Activated T-cell treated with anti-CD3 and anti-CD28 coated beads for 1 hour (primary cell): ENCODE measurements around the gene PIGW.
"Not testable (repeated sequence)": the region's sequence is repeated elsewhere in the genome, so short reads cannot be mapped to it uniquely, and the experiment has no call there.

ENCODE experiments used
- DNase-seq: peaks from one replicate; pipeline ENCODE4 v3.0.0-alpha.2; 2020; ENCODE audit warnings: low read depth

PIGW gene

GRCh38 chr17:36534840-36535668, at the start of gene PIGW, which contains the start of gene MYO19:
Gene PIGW, plus strand, starts transcription at chr17:36534987. Its CDS starts 2,115 bp downstream, at chr17:36537102.
Gene MYO19, minus strand, starts transcription at chr17:36534868. Its CDS starts 2,330 bp downstream, at chr17:36532538.
- peak; percentile 78 for DNase-seq

GRCh38 chr17:36485027-36485426, 49.8 kb upstream of the PIGW start:
- no peak for DNase-seq

DNA sequence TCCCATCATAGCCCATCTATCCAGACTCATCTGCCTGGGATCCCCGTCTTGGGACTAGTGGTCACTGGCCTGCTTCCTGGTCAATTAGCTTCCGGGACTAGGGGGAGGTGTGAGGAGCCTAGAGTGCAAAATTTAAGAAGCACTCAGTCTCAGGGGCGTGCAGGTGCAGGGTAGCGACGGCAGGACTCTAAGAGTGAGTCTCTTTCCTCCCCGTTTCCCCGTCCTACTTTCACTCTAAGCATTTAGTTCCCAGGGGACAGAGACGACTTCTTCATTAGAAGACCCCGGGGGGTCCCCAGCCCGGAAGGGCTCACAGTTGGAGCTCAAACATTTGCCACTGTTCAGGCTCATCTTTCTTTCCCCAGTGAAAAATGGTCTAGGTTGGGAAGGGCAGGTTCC, 49.0 kb upstream of the PIGW start:
- DNase-seq = no peak

DNA sequence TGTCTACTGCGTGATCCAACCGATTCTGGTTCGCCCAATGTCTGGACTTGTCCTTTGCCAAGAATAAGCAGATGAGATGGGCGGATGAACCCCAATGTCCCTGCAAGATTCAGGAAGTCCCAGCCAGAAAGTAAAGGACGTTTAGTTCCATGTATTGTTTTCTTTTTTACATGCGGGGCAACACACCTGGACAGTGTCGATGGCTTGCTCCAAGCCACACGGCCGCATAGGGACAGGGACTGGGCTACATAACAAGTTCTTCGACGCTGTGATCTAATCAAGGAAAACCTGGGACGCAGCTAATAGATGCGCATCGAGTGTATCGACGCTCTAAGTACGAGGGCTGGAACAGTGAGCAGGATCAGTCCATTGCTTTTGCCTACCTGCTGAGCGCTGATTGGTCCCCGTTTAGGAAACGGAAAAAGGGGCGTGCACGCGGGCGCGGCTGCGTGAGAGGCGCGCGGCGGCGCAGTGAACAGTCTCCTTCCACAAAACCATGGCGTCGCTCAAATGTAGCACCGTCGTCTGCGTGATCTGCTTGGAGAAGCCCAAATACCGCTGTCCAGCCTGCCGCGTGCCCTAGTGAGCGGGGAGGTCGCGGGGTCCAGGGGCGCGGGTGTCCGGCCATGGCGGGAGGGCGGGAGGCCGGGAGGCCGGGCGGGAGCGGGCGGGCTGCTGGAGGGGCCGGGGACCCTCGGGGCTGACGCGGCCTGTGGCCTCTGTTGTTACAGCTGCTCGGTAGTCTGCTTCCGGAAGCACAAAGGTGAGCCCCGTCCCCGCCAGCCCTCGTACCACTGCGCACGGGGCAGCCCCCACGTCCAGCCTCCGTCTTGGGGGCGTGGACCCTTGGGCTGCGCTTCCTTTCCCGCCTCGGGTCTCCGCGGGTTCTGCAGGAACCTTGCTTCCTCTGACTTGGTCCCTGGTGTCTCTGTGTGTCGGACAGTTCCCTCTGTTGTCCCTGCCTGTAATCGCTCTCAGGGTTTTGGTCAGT, 48.3 kb upstream of the PIGW start, which contains the start of gene ZNHIT3:
TSS of gene ZNHIT3 (plus strand) at position 478 of the 991 bp plus-strand sequence. CDS start at position 497, 19 bp downstream.
- DNase-seq = peak; percentile 88

GRCh38 chr17:36493956-36494355, 40.8 kb upstream of the PIGW start:
- no peak for DNase-seq

DNA sequence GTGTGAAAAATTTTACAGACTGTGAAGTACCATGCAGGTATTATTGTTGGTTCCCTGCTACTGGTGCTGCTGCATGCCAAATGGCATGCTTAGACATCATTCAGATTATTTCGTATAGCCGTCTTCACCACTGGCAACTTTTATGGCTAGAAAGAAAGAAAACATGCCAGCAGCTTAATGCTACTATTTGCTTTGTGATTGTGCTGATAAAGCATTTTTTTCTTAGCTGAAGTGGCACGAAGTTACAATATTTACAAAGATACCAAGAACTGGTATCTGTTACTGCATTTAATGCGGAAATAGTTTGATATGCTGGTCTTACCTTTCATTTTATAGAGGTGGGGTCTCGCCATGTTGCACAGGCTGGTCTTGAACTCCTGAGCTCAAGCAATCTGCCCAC, 40.1 kb upstream of the PIGW start:
- DNase-seq = no peak

DNA sequence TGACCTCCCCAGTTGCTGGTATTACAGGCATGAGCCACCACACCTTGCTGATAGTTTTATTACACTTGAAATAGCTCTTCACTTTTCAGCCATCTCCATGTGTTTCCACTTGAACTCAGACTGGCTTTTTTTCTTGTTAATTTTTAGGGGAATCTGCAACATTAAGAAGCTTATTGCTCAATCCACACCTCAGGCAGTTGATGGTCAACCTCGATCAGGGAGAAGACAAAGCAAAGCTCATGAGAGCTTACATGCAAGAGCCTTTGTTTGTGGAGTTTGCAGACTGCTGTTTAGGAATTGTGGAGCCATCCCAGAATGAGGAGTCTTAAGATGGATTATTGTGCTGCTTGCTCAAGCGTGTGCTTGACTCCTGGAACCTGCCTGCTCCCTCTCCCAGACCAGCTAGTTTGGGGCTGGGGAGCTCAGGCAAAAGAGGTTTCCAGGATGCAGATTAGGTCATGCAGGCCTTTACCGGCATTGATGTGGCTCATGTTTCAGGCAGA, 39.7 kb upstream of the PIGW start:
- DNase-seq = no peak

GRCh38 chr17:36496018-36496789, 38.6 kb upstream of the PIGW start:
- DNase-seq = no peak

DNA sequence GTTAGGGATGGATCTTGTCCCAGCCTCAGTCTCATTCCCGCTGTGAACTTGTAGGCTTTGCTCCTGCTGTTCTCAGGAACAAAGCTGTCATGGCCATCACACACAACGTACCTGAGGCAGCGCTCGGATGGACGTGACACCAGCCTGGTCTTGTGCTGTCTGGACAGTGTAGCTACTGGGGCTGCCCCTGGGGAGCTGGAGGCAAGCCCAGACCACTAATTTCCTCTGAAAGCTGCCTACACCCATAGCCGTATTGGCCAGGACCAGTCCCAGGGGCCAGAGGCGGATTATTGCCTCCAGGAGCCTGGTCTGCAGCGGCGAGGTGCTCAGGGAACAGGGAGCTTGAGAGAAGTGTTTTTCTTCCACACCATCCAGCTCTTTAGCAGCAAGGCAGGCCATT, 36.6 kb upstream of the PIGW start:
- no peak for DNase-seq

DNA sequence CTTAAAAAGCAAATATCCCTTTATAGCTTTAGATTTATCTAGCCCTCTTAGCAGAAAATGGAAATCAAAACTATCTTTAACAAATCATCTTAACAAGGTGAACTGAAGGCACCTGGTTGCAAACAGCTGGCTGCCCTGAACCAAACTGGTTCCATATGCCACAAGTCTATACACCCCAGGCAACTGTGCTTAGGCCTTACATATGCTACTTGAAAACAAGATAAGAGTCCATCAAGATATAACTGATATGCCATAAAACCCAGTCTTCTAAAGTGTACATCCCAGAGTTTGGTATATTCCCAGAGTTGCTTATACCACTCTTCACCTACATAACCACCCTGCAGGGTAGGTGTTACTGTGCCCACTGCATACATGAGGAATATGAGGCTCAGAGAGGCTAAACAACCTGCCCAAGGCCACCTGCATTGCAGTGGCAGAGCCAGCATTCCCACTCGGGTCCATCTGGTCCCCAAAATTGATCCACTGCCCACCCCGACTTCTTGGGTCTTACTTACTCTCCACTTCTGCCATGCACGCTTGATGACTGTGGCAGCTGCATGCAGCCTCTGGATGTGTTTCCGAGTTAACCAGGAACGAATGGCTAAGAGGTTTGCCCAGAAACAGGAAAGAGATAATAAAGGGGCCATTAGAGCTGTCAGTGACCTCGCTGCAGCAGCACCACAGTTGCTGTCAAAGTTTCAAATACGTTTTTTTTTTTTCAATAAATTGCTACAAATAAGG, 36.1 kb upstream of the PIGW start:
- DNase-seq = no peak

GRCh38 chr17:36500745-36501225, 34.0 kb upstream of the PIGW start:
- DNase-seq = no peak

DNA sequence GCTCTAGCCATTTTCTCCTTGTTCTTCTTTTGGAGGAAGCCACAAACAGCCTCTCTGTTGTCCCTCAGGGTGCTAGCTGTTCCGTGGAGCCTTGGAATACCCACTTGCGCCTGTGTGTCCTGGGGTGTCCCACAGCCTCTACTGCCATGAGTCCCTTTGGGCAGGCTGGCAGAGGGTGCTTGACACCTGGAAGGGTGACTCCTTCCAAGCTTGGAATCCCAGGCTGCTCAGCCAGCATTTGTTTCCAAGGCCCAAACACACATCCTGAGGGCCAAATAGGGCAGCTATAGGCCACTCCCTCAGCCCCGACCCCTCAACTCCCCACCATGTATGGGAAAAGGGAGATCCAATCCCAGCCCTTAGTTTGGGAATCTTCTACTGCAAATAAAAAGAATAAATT, 33.4 kb upstream of the PIGW start:
- no peak for DNase-seq

GRCh38 chr17:36501963-36502362, 32.8 kb upstream of the PIGW start:
- DNase-seq = no peak

DNA sequence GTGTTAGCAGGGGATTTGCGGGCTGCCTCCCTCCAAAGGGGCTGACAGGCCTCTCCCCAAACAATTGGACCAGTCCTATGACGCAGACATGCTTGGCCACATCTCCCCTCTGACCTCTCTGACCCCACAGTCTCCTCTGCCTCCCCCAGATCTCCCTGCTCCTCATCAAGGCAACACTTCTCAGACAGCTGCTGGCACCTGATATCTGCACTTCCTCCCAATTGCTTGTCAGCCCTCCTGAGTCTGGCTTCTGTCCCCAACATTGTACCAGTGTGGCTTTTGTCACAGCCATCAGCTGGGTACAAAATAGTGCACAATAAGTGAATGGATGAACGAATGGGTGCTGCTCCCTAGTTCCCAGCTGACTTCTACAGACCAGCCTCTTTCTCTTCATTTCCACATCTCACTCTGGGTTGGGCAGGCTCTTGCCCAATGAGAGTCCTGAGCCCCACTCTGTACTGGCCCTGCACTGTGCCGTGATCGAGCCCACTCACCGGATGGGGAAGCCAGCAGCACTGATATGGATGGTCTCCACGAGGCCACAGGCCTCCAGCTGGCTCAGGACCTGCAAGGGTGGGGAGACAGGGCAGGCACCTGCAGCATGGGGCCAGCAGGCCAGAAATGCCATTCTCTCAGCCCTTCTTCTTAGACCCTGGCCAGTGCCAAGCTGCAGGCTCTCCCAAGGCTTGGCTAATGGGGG, 31.2 kb upstream of the PIGW start:
- no peak for DNase-seq

DNA sequence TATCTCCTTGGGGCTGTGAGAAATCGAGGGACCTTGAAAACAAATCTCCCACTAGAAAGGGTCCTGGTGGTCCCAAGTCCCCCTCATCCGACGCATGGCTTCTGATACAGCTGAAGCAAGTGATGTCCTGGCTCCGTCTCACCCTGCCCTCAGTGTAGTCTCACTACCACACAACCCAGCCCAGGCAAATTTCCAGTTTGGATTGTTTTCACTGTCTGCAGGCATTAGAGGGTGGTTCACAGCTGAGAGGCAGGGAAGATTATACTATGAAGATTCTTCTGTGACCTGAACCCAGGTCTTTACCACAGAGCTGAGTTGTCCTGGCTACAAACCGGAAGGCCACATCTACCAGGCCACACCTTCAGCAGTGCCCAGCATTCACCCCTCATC, 30.6 kb upstream of the PIGW start:
- no peak for DNase-seq

- DNase-seq = no peak
These were observed 29.6 kb upstream of the PIGW start for GRCh38 chr17:36505171-36505570.

GRCh38 chr17:36506249-36506826, 28.4 kb upstream of the PIGW start:
- no peak for DNase-seq

DNA sequence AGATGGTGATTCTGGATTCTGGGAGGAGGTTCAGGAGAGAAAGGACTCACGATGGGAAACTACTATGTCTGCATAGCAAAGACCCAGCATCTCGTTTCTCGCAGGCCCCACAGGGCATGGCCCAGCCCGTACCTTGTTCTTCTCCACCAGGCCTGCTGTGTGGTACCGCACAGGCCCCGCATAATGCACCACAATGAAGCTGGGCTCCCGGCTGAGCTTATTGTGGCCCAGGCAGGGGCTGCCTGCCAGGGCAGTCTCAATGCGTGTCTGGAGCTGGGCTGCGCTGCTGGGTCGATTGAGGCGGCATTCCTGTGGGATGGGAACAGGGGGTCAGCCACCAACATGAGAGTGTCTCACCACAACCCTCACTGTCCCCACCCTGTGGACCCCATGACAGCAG, 28.0 kb upstream of the PIGW start:
- DNase-seq = no peak

- no peak for DNase-seq
These were observed 27.5 kb upstream of the PIGW start for GRCh38 chr17:36507266-36507665.

DNA sequence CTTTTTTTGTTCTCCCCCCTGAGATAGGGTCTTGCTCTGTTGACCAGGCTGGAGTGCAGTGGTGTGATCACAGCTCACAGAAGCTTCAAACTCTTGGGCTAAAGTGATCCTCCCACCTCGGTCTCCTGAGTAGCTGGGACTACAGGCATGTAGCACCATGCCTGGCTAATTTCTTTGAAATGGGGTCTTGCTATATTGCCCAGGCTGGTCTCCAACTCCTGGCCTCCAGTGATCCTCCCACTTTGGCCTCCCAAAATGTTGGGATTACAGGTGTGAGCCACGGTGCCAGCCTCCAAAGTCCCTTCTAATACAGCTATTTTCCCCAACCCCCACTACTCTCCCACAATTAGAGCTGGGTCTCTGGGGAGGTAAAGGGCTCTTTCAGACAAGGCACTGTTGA, 26.3 kb upstream of the PIGW start:
- not testable (repeated sequence) for DNase-seq
